AG04450 (cell line): ENCODE measurements around the gene NLGN1. TPM values are rescaled to one million over a fixed set of nuclear protein-coding genes. Genes with fewer than 3 reads are reported as not detected.

Experiments
- CTCF ChIA-PET: fragments of 300-600, 350-600 bp; formaldehyde crosslinking; extraction: SDS; loops from one replicate; lab custom pipeline; 2022; ENCODE audit warnings: antibody characterized with exemption, inconsistent platforms; lab: Charles Lee
- POLR2A ChIA-PET: fragments of 350-600 bp; formaldehyde crosslinking; extraction: SDS; loops from one replicate; lab custom pipeline; 2021; ENCODE audit warnings: antibody characterized with exemption, inconsistent platforms; lab: Yijun Ruan, JAX
- DNase-seq: peaks from one replicate; pipeline ENCODE4 v3.0.0-alpha.2; 2011; ENCODE audit warnings: low read depth, low spot score
- H3K27ac ChIP-seq: one replicate; pipeline ENCODE4 v1.5.1; 2012; ENCODE audit warnings: low read depth, low read length, control low read depth
- H3K27me3 ChIP-seq: one replicate; pipeline ENCODE4 v1.6.0; 2012; ENCODE audit warnings: low read length; ENCODE audit not compliant: control insufficient read depth, insufficient read depth
- H3K4me3 ChIP-seq: 2 replicates; pipeline ENCODE4 v1.5.1; 2011; ENCODE audit warnings: mild to moderate bottlenecking, low read depth, low read length, control low read depth
- H3K9me3 ChIP-seq: 2 replicates; pipeline ENCODE4 v1.5.1; 2012; ENCODE audit warnings: low read length; ENCODE audit not compliant: control insufficient read depth, insufficient read depth
- CTCF ChIP-seq: IDR thresholded peaks from 2 replicates; pipeline ENCODE4 v1.5.1; 2011; ENCODE audit warnings: low read depth, low read length, control low read depth, inconsistent platforms
- polyA plus RNA-seq: library from polyadenylated mRNA; depleted of rRNA; stranded (reverse); fragments of >200 nt; gene quantifications from 2 replicates; pipeline ENCODE4 v1.2.3, GENCODE V29; 2011

Gene NLGN1
- polyA plus RNA-seq, 1 experiment = 1.7 TPM

- Histone ChIP-seq H3K9me3 (no peaks in the 10 kb centered on the region), H3K27ac (no peak overlapping the region), H3K4me3 (no peak overlapping the region), H3K27me3 (no peaks in the 10 kb centered on the region)
- TF ChIP-seq CTCF = no peak
- ChIA-PET CTCF (no interaction called here), POLR2A (no interaction called here)
- no peak for DNase-seq
Observed at GRCh38 chr3:174126990-174127758, 729.6 kb downstream of the NLGN1 start.

GRCh38 chr3:174132006-174132405 is 734.5 kb downstream of the NLGN1 start:
- no peak for DNase-seq

GRCh38 chr3:174132421-174133042 is 735.0 kb downstream of the NLGN1 start:
- Histone ChIP-seq H3K9me3 (no peaks in the 10 kb centered on the region), H3K27me3 (no peaks in the 10 kb centered on the region), H3K4me3 (no peak overlapping the region), H3K27ac (no peak overlapping the region)
- POLR2A ChIA-PET = no interaction called here
- TF ChIP-seq CTCF = no peak
- CTCF ChIA-PET = no interaction called here
- DNase-seq = no peak

More at GRCh38 chr3:174132006-174132405, 734.5 kb downstream of the NLGN1 start:
- Histone ChIP-seq H3K27me3 (no peaks in the 10 kb centered on the region), H3K27ac (no peak overlapping the region), H3K4me3 (no peak overlapping the region), H3K9me3 (no peaks in the 10 kb centered on the region)
- no peak for TF ChIP-seq CTCF
- ChIA-PET CTCF (no interaction called here), POLR2A (no interaction called here)

- no peaks in the 10 kb centered on the region for H3K9me3 ChIP-seq
- no peak overlapping the region for H3K4me3 ChIP-seq
- TF ChIP-seq CTCF = no peak
- no peak overlapping the region for H3K27ac ChIP-seq
- ChIA-PET CTCF (no interaction called here), POLR2A (no interaction called here)
- H3K27me3 ChIP-seq = no peaks in the 10 kb centered on the region
- no peak for DNase-seq
Observed at GRCh38 chr3:174146008-174146407, 748.5 kb downstream of the NLGN1 start.

GRCh38 chr3:174147798-174148197 is 750.3 kb downstream of the NLGN1 start:
- H3K9me3 ChIP-seq = no peaks in the 10 kb centered on the region
- POLR2A ChIA-PET = no interaction called here
- DNase-seq = no peak
- CTCF ChIA-PET = no interaction called here
- H3K4me3 ChIP-seq = no peak overlapping the region
- H3K27ac ChIP-seq = no peak overlapping the region
- TF ChIP-seq CTCF = no peak
- H3K27me3 ChIP-seq = no peaks in the 10 kb centered on the region
